Sigmoid colon (tissue), 7 donors: ENCODE results near the gene VPS39. TPM values are rescaled to one million over a fixed set of nuclear protein-coding genes. Genes with fewer than 3 reads are reported as not detected.

Experiments
- DNase-seq: peaks from one replicate; pipeline ENCODE4 v3.0.0-alpha.2; 2019
- H3K27ac ChIP-seq, 4 donors: fragments of 200-600 bp; sonication (generic); one replicate each; pipeline ENCODE4 v1.5.1; 2016 to 2019; ENCODE audit warnings: mild to moderate bottlenecking in 1 of 4
- H3K27me3 ChIP-seq, 3 donors: fragments of 200-600 bp; sonication (generic); one replicate each; pipeline ENCODE4 v1.5.1; 2019; ENCODE audit warnings: mild to moderate bottlenecking in 1 of 3
- H3K36me3 ChIP-seq, 4 donors: fragments of 200-600 bp; sonication (generic); one replicate each; pipeline ENCODE4 v1.5.1; 2016 to 2019
- H3K4me1 ChIP-seq, 4 donors: fragments of 200-600 bp; sonication (generic); one replicate each; pipeline ENCODE4 v1.5.1; 2017 to 2019
- H3K4me3 ChIP-seq, 4 donors: fragments of 200-600 bp; sonication (generic); one replicate each; pipeline ENCODE4 v1.5.1; 2017 to 2019; ENCODE audit warnings: mild to moderate bottlenecking in 2 of 4, moderate library complexity in 1 of 4
- H3K9me3 ChIP-seq, 4 donors: fragments of 200-600 bp in 3 of 4; sonication (generic) in 3 of 4; one replicate each; pipeline versions ENCODE4 v1.5.1 to v1.6.1; 2013 to 2019
- CTCF ChIP-seq, 4 experiments: fragments of 450-650 bp in 3 of 4; fragments of 200-600 bp in 1 of 4; IDR thresholded peaks; one replicate each; pipeline ENCODE4 v1.5.1; 2016 to 2019; ENCODE audit warnings: antibody characterized with exemption in 4 of 4, mild to moderate bottlenecking in 3 of 4, moderate library complexity in 2 of 4
- EP300 ChIP-seq, 4 donors: sonication (generic); formaldehyde crosslinking; IDR thresholded peaks; one replicate each; pipeline ENCODE4 v1.6.1; 2017; ENCODE audit warnings: antibody characterized with exemption in 4 of 4
- POLR2A ChIP-seq, 2 donors: fragments of 450-650 bp; IDR thresholded peaks; one replicate each; pipeline ENCODE4 v1.6.1; 2016; ENCODE audit warnings: antibody characterized with exemption in 2 of 2, mild to moderate bottlenecking in 2 of 2, moderate library complexity in 2 of 2
- POLR2AphosphoS5 ChIP-seq, 4 donors: sonication (generic); formaldehyde crosslinking; IDR thresholded peaks; one replicate each; pipeline ENCODE4 v1.6.1; 2017; ENCODE audit warnings: antibody characterized with exemption in 4 of 4
- WGBS, 2 donors: extraction: QIAGEN DNeasy Blood & Tissue Kit; methylation state at CpG; one replicate each; pipeline ENCODE4 v1.1.7; 2013; 5-methylcytosine and 5-hydroxymethylcytosine counted together
- intact Hi-C: fragments of 100-400 bp; cut with DNase I; formaldehyde crosslinking; loops from one replicate; pipeline ENCODE4 v1.15.1; 2023
- polyA plus RNA-seq, 3 donors: library from polyadenylated mRNA; stranded (reverse); fragments of 200-250 nt; gene quantifications; one replicate each; pipeline ENCODE4 v1.2.3, GENCODE V29; 2013
- total RNA-seq, 4 donors: library from RNA; depleted of rRNA; stranded (reverse); fragments of >200 nt; gene quantifications; one replicate each; pipeline ENCODE4 v1.1.0, GENCODE V29; 2016
- donor health status: healthy with polysubstance abuse.
- donor health status: Bipolar disorder and iron deficiency.
- donor health status: healthy.

The VPS39 gene
- total RNA-seq (100 to 1,000 TPM in 1 of 4 donors, 10 to 100 TPM in 3; 70.3 to 186 (median 78.6) TPM), polyA plus RNA-seq (10 to 100 TPM; 16.2 to 44.0 (median 22.0) TPM)

GRCh38 chr15:42207674-42208579 is at the start of gene VPS39:
Gene VPS39, minus strand, starts transcription at chr15:42208304. Its CDS starts 151 bp downstream, at chr15:42208153.
- Histone ChIP-seq H3K36me3 (peaks cover 0 to 31% (median 8%) of the 10 kb centered on the region in 4 donors), H3K9me3 (no peaks in the 10 kb centered on the region), H3K27ac (peak within 1 kb of the TSS; percentile 79 to 87 (median 82)), H3K27me3 (no peaks in the 10 kb centered on the region), H3K4me3 (peak within 1 kb of the TSS; percentile 68 to 87 (median 82)), H3K4me1 (peaks cover 0 to 24% (median 19%) of the 10 kb centered on the region in 4 donors)
- intact Hi-C loops, result loop anchor here (5.0 kb wide), 1 partner anchor 64 kb away; the partner anchor contains the start of genes GANC and TMEM87A
- peak in 1 of 2 donors; percentile 50 for TF ChIP-seq POLR2A (IDR thresholded peaks at IDR 0.05)
- TF ChIP-seq CTCF (IDR thresholded peaks at IDR 0.05), result no peak
- no peak for TF ChIP-seq EP300 (IDR thresholded peaks at IDR 0.05)
- TF ChIP-seq POLR2AphosphoS5 (IDR thresholded peaks at IDR 0.05), result peak; percentile 14 to 87 (median 76)
- WGBS, 2 donors, result 2 to 3% methylated on average over 45 of the region's 45 CpGs
- peak; percentile 90 for DNase-seq

- Histone ChIP-seq H3K4me3 (no peak overlapping the region), H3K27ac (no peak overlapping the region), H3K27me3 (no peaks in the 10 kb centered on the region), H3K9me3 (no peaks in the 10 kb centered on the region), H3K36me3 (peaks cover 6 to 46% (median 10%) of the 10 kb centered on the region in 4 donors), H3K4me1 (no peaks in the 10 kb centered on the region)
- intact Hi-C loops, result no loop called here
- 98 to 99% methylated on average over 2 of the region's 2 CpGs for WGBS, 2 donors
- DNase-seq, result no peak
- TF ChIP-seq POLR2A (IDR thresholded peaks at IDR 0.05) (no peak), CTCF (IDR thresholded peaks at IDR 0.05) (no peak), EP300 (IDR thresholded peaks at IDR 0.05) (no peak), POLR2AphosphoS5 (IDR thresholded peaks at IDR 0.05) (no peak)
These were observed 45.2 kb upstream of the VPS39 start for GRCh38 chr15:42253300-42253699.

- WGBS, 2 donors, result 77 to 87% methylated on average over 1 of the region's 1 CpG
- no peaks in the 10 kb centered on the region for H3K9me3 ChIP-seq
- no peak overlapping the region for H3K4me3 ChIP-seq
- no peak for DNase-seq
- no peaks in the 10 kb centered on the region for H3K4me1 ChIP-seq
- H3K36me3 ChIP-seq, result peaks cover 3 to 72% (median 15%) of the 10 kb centered on the region in 4 donors
- TF ChIP-seq CTCF (IDR thresholded peaks at IDR 0.05) (no peak), EP300 (IDR thresholded peaks at IDR 0.05) (no peak), POLR2A (IDR thresholded peaks at IDR 0.05) (no peak)
- intact Hi-C loops, result no loop called here
- no peaks in the 10 kb centered on the region for H3K27me3 ChIP-seq
- no peak overlapping the region for H3K27ac ChIP-seq
These were observed 32.7 kb upstream of the VPS39 start for GRCh38 chr15:42240823-42241222.

GRCh38 chr15:42239528-42240182 is 31.6 kb upstream of the VPS39 start:
- peaks cover 3 to 84% (median 17%) of the 10 kb centered on the region in 4 donors for H3K36me3 ChIP-seq
- no peaks in the 10 kb centered on the region for H3K27me3 ChIP-seq
- H3K27ac ChIP-seq, result no peak overlapping the region
- no peak for TF ChIP-seq POLR2AphosphoS5 (IDR thresholded peaks at IDR 0.05)
- no peak for TF ChIP-seq CTCF (IDR thresholded peaks at IDR 0.05)
- no peak for TF ChIP-seq POLR2A (IDR thresholded peaks at IDR 0.05)
- no peak for TF ChIP-seq EP300 (IDR thresholded peaks at IDR 0.05)
- H3K4me1 ChIP-seq, result no peaks in the 10 kb centered on the region
- no peaks in the 10 kb centered on the region for H3K9me3 ChIP-seq
- DNase-seq, result no peak
- intact Hi-C loops, result no loop called here
- H3K4me3 ChIP-seq, result no peak overlapping the region
